ENCODE measurements around the gene CAMLG.

DNA sequence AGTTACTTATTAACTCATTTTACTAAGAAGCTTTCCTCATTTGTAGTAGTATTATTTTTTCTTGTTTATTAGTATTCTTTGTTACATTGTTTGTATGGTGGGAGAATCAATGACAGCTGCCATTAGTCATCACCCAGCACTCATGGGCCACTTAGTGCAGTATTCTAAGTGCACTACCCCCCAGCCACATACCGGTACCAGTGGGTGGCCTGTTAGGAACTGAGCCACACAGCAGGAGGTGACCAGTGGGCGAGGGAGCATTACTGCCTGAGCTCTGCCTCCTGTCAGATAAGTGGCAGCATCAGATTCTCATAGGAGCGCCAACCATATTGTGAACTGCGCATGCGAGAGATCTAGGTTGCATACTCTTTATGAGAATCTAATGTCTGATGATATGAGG is 24.2 kb upstream of the CAMLG start:
- TF ChIP-seq, protein P1, sequence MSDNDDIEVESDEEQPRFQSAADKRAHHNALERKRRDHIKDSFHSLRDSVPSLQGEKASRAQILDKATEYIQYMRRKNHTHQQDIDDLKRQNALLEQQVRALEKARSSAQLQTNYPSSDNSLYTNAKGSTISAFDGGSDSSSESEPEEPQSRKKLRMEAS (CRISPR knock-in tag; IDR thresholded peaks at IDR 0.05), result no peak
- TF ChIP-seq FOXJ3 (CRISPR knock-in tag; IDR thresholded peaks at IDR 0.05; ENCODE audit: borderline replicate concordance), result no peak
- no peak for TF ChIP-seq CTCF (IDR thresholded peaks at IDR 0.05)
- no peak for TF ChIP-seq ERG (CRISPR knock-in tag; IDR thresholded peaks at IDR 0.05)
- TF ChIP-seq NFYB (CRISPR knock-in tag; conservative IDR thresholded peaks at IDR 0.05; ENCODE audit: low read depth), result no peak
- no peak for TF ChIP-seq E2F5 (CRISPR knock-in tag; IDR thresholded peaks at IDR 0.05)
